ENCODE measurements around the gene LRRN3. TPM values are rescaled to one million over a fixed set of nuclear protein-coding genes. Genes with fewer than 3 reads are reported as not detected.
A peak's percentile ranks its signal among the peaks of the same experiment; 100 is the strongest.

The LRRN3 gene
- total RNA-seq, 1 experiment from 2014 or later = not detected

GRCh38 chr7:111138586-111138985 is 47.7 kb downstream of the LRRN3 start:
- no peak for DNase-seq (ENCODE audit: unreplicated experiment)
- intact Hi-C loops (cut with micrococcal nuclease) = no loop called here
- Mint-ChIP-seq H3K27me3 (ENCODE audit: insufficient read depth, unreplicated experiment) (no peaks in the 10 kb centered on the region), H3K27ac (ENCODE audit: low read depth, unreplicated experiment) (peak overlapping the region; percentile 50), H3K9me3 (ENCODE audit: unreplicated experiment) (no peaks in the 10 kb centered on the region), H3K4me1 (ENCODE audit: insufficient read depth, unreplicated experiment) (peaks cover 6% of the 10 kb centered on the region), H3K4me3 (ENCODE audit: unreplicated experiment) (no peak overlapping the region), H3K36me3 (ENCODE audit: insufficient read depth, unreplicated experiment) (peaks cover 4% of the 10 kb centered on the region)
- no TSS peak for BruUV-seq (replicated peaks)
- ChIA-PET CTCF (interaction anchor here (0.6 kb wide), 2 partner anchors 48 to 1343 kb away, joined by 3 read pairs; partner anchors contain the start of gene LRRN3), POLR2A (interaction anchor here (0.6 to 0.9 kb wide), 2 partner anchors 8 to 174 kb away, joined by 3 to 5 read pairs; no protein-coding TSS in a partner anchor)
- no peak for TF ChIP-seq CTCF (IDR thresholded peaks at IDR 0.05; ENCODE audit: unreplicated experiment)

- intact Hi-C loops (cut with micrococcal nuclease) = no loop called here
- Mint-ChIP-seq H3K4me1 (ENCODE audit: insufficient read depth, unreplicated experiment) (peaks cover 6% of the 10 kb centered on the region), H3K9me3 (ENCODE audit: unreplicated experiment) (no peaks in the 10 kb centered on the region), H3K27me3 (ENCODE audit: insufficient read depth, unreplicated experiment) (no peaks in the 10 kb centered on the region), H3K36me3 (ENCODE audit: insufficient read depth, unreplicated experiment) (peaks cover 4% of the 10 kb centered on the region), H3K27ac (ENCODE audit: low read depth, unreplicated experiment) (no peak overlapping the region), H3K4me3 (ENCODE audit: unreplicated experiment) (no peak overlapping the region)
- no TSS peak for BruUV-seq (replicated peaks)
- TF ChIP-seq CTCF (IDR thresholded peaks at IDR 0.05; ENCODE audit: unreplicated experiment) = no peak
- ChIA-PET CTCF (interaction anchor here (0.6 to 0.7 kb wide), 4 partner anchors 27 to 258 kb away, joined by 3 read pairs; no protein-coding TSS in a partner anchor), POLR2A (interaction anchor here (0.5 to 2.8 kb wide), 2 partner anchors 14 to 66 kb away, joined by 3 to 9 read pairs; no protein-coding TSS in a partner anchor)
- no peak for DNase-seq (ENCODE audit: unreplicated experiment)
Measured at GRCh38 chr7:111140091-111140865, 49.4 kb downstream of the LRRN3 start.

DNA sequence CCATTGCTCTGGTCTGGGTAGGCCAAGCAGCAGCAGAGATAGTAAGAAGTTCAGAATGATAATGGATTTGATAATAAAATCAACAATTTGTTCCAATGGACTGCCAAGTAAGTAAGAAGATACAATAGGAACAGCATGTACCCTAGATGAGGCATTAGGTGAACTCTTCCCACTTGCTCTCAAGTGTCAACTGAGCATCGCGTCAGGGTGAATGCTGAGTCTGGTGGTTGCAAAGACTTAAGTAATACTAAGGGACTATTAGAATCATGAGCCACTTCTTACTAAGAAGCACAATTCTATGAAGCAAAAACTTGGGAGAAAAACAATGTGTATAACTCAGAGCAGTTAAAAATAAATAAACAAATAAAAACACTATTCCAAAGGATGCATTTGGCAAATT is 54.5 kb downstream of the LRRN3 start:
- DNase-seq (ENCODE audit: unreplicated experiment) = no peak
- TF ChIP-seq CTCF (IDR thresholded peaks at IDR 0.05; ENCODE audit: unreplicated experiment) = no peak
- Mint-ChIP-seq H3K36me3 (ENCODE audit: insufficient read depth, unreplicated experiment) (no peaks in the 10 kb centered on the region), H3K4me1 (ENCODE audit: insufficient read depth, unreplicated experiment) (no peaks in the 10 kb centered on the region), H3K9me3 (ENCODE audit: unreplicated experiment) (no peaks in the 10 kb centered on the region), H3K27me3 (ENCODE audit: insufficient read depth, unreplicated experiment) (no peaks in the 10 kb centered on the region), H3K4me3 (ENCODE audit: unreplicated experiment) (no peak overlapping the region), H3K27ac (ENCODE audit: low read depth, unreplicated experiment) (no peak overlapping the region)
- POLR2A ChIA-PET = interaction anchor here (1.6 kb wide), 1 partner anchor 15 kb away, joined by 3 read pairs; no protein-coding TSS in a partner anchor
- BruUV-seq (replicated peaks) = no TSS peak
- intact Hi-C loops (cut with micrococcal nuclease) = no loop called here
- CTCF ChIA-PET = no interaction called here

- H3K4me3 Mint-ChIP-seq (ENCODE audit: unreplicated experiment) = no peak overlapping the region
- H3K9me3 Mint-ChIP-seq (ENCODE audit: unreplicated experiment) = no peaks in the 10 kb centered on the region
- ChIA-PET CTCF (no interaction called here), POLR2A (interaction anchor here (1.6 kb wide), 1 partner anchor 14 kb away, joined by 3 read pairs; no protein-coding TSS in a partner anchor)
- H3K27ac Mint-ChIP-seq (ENCODE audit: low read depth, unreplicated experiment) = no peak overlapping the region
- no peak for TF ChIP-seq CTCF (IDR thresholded peaks at IDR 0.05; ENCODE audit: unreplicated experiment)
- no peaks in the 10 kb centered on the region for H3K27me3 Mint-ChIP-seq (ENCODE audit: insufficient read depth, unreplicated experiment)
- intact Hi-C loops (cut with micrococcal nuclease) = no loop called here
- H3K36me3 Mint-ChIP-seq (ENCODE audit: insufficient read depth, unreplicated experiment) = no peaks in the 10 kb centered on the region
- BruUV-seq (replicated peaks) = no TSS peak
- DNase-seq (ENCODE audit: unreplicated experiment) = no peak
- no peaks in the 10 kb centered on the region for H3K4me1 Mint-ChIP-seq (ENCODE audit: insufficient read depth, unreplicated experiment)
Measured at GRCh38 chr7:111146136-111146535, 55.2 kb downstream of the LRRN3 start.

All from MCF 10A (cell line).